Transverse colon (tissue), 4 donors: Measurements from ENCODE around the gene LARGE1. TPM values are rescaled to one million over a fixed set of nuclear protein-coding genes. Genes with fewer than 3 reads are reported as not detected.
A peak's percentile ranks its signal among the peaks of the same experiment; 100 is the strongest.

Source experiments
- DNase-seq: peaks from one replicate; pipeline ENCODE4 v3.0.0-alpha.2; 2019
- H3K27ac ChIP-seq, 4 donors: fragments of 200-600 bp; sonication (generic); 2 replicates each; pipeline ENCODE4 v1.5.1; 2016 to 2018; ENCODE audit warnings: inconsistent platforms in 4 of 4
- H3K27me3 ChIP-seq: fragments of 200-600 bp; sonication (generic); 2 replicates; pipeline ENCODE4 v1.5.1; 2017; ENCODE audit warnings: inconsistent platforms
- H3K36me3 ChIP-seq, 4 donors: fragments of 200-600 bp; sonication (generic); 2 replicates each; pipeline ENCODE4 v1.5.1; 2017 to 2019; ENCODE audit warnings: inconsistent platforms in 4 of 4
- H3K4me1 ChIP-seq, 4 donors: fragments of 200-600 bp; sonication (generic); 2 replicates each; pipeline ENCODE4 v1.5.1; 2017 to 2020; ENCODE audit warnings: inconsistent platforms in 4 of 4
- H3K4me3 ChIP-seq, 4 donors: fragments of 200-600 bp; sonication (generic); 1 replicate in 1 of 4; 2 replicates in 3 of 4; pipeline versions ENCODE4 v1.5.1 to v1.6.1; 2017 to 2019; ENCODE audit warnings: inconsistent platforms in 4 of 4
- H3K9me3 ChIP-seq, 2 donors: fragments of 200-600 bp; sonication (generic); 2 replicates each; pipeline ENCODE4 v1.5.1; 2017 to 2019; ENCODE audit warnings: inconsistent platforms in 2 of 2
- CTCF ChIP-seq, 5 experiments: fragments of 200-600 bp in 3 of 5; fragments of 450-650 bp in 2 of 5; sonication (generic) in 3 of 5; IDR thresholded peaks; 1 replicate in 2 of 5; 2 replicates in 3 of 5; pipeline ENCODE4 v1.5.1; 2016 to 2017; ENCODE audit warnings: antibody characterized with exemption in 5 of 5, inconsistent platforms in 3 of 5, mild to moderate bottlenecking in 2 of 5, moderate library complexity in 1 of 5
- EP300 ChIP-seq: sonication (generic); formaldehyde crosslinking; IDR thresholded peaks from one replicate; pipeline ENCODE4 v1.6.1; 2017; ENCODE audit warnings: antibody characterized with exemption, low read depth
- POLR2A ChIP-seq: fragments of 450-650 bp; IDR thresholded peaks from one replicate; pipeline ENCODE4 v1.6.1; 2016; ENCODE audit warnings: antibody characterized with exemption, mild to moderate bottlenecking, moderate library complexity
- POLR2AphosphoS5 ChIP-seq, 3 donors: sonication (generic); formaldehyde crosslinking; IDR thresholded peaks; one replicate each; pipeline ENCODE4 v1.6.1; 2016; ENCODE audit warnings: antibody characterized with exemption in 3 of 3
- WGBS, 2 donors: methylation state at CpG; one replicate each; pipeline ENCODE4 v1.1.5; 2018; ENCODE audit warnings: low coverage in 1 of 2; 5-methylcytosine and 5-hydroxymethylcytosine counted together
- in situ Hi-C, 4 donors: fragments of 200-750 bp; cut with MboI; loops; one replicate each; pipeline versions ENCODE4 v1.15.0 to v1.15.1; 2017; ENCODE audit warnings: low sequenced_read_pairs in 3 of 4, low pct_ligation_motif_present in 1 of 4, low pct_unique_long_range_greater_than_20kb in 1 of 4
- intact Hi-C: fragments of 100-400 bp; cut with DNase I; formaldehyde crosslinking; loops from one replicate; pipeline ENCODE4 v1.15.1; 2023; ENCODE audit warnings: low total_unique reads
- total RNA-seq, 4 donors: library from RNA; depleted of rRNA; stranded (reverse); fragments of >200 nt; gene quantifications; one replicate each; pipeline ENCODE4 v1.1.0, GENCODE V29; 2016

Gene LARGE1
- total RNA-seq, 4 donors from 2014 or later = 46.5 to 304 (median 80.5) TPM

- TF ChIP-seq CTCF (IDR thresholded peaks at IDR 0.05) = no peak
- TF ChIP-seq POLR2AphosphoS5 (IDR thresholded peaks at IDR 0.05) = no peak
- no peak for TF ChIP-seq POLR2A
- TF ChIP-seq EP300 = no peak
- intact Hi-C loops (no loop called here), in situ Hi-C loops (no loop called here)
- Histone ChIP-seq H3K27ac (no peak overlapping the region), H3K36me3 (no peaks in the 10 kb centered on the region), H3K4me1 (peaks cover 0 to 15% (median 5%) of the 10 kb centered on the region in 4 donors), H3K4me3 (no peak overlapping the region), H3K9me3 (no peaks in the 10 kb centered on the region), H3K27me3 (no peaks in the 10 kb centered on the region)
- DNase-seq = peak; percentile 41
- WGBS, 2 donors = 72 to 77% methylated on average over 3 to 6 of the region's 6 CpGs
Measured at GRCh38 chr22:33842421-33843094, 77.7 kb downstream of the LARGE1 start.

GRCh38 chr22:33842006-33842354 is 78.3 kb downstream of the LARGE1 start:
- Histone ChIP-seq H3K4me1 (peaks cover 0 to 15% (median 5%) of the 10 kb centered on the region in 4 donors), H3K9me3 (no peaks in the 10 kb centered on the region), H3K4me3 (no peak overlapping the region), H3K27me3 (no peaks in the 10 kb centered on the region), H3K36me3 (no peaks in the 10 kb centered on the region), H3K27ac (peak overlapping the region in 1 of 4 donors; percentile 28)
- TF ChIP-seq POLR2A (no peak), POLR2AphosphoS5 (IDR thresholded peaks at IDR 0.05) (no peak), EP300 (no peak), CTCF (IDR thresholded peaks at IDR 0.05) (no peak)
- 86 to 89% methylated on average over 12 of the region's 12 CpGs for WGBS, 2 donors
- no peak for DNase-seq
- in situ Hi-C loops (no loop called here), intact Hi-C loops (no loop called here)

DNA sequence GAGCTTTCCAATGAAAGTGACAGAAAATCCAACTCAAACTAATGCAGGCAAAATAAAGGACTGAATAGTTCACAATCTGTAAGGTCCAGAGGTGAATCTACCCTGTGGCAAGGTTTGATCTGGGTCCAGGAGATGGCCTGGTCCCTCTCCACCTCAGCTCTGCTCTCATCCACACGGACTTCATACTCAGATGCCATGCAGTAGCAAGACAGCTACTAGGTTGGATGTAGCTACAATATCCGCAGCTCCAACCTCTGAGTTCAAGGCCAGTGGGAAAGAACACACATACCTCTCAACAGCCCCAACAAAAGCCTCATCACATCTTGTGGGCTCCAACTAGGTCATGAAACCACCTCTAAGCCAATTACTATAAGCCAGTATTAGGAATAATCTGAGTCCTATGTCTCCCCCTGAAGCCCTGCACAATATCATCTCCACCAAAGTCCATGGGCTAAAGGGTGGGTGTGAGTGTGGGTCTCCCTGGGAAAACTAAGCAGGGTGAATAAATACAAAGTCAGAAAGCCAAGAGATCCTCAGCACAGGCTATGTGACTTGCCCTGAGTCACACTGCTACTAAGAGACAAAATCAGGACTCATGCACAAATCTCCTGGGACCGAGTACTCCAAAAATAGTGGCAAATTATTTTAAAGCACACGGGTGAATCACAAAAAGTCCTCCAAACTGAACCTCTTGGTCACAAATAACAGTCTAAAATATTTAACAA is 78.8 kb downstream of the LARGE1 start:
- Histone ChIP-seq H3K36me3 (no peaks in the 10 kb centered on the region), H3K4me3 (no peak overlapping the region), H3K9me3 (no peaks in the 10 kb centered on the region), H3K4me1 (peaks cover under 1 to 16% (median 8%) of the 10 kb centered on the region in 4 donors), H3K27me3 (no peaks in the 10 kb centered on the region), H3K27ac (peak overlapping the region in 1 of 4 donors; percentile 28)
- no peak for DNase-seq
- intact Hi-C loops = no loop called here
- TF ChIP-seq CTCF (IDR thresholded peaks at IDR 0.05) = no peak
- TF ChIP-seq POLR2AphosphoS5 (IDR thresholded peaks at IDR 0.05) = no peak
- TF ChIP-seq EP300 = no peak
- no peak for TF ChIP-seq POLR2A
- WGBS, 2 donors = 63 to 85% methylated on average over 2 to 4 of the region's 4 CpGs
- in situ Hi-C loops = no loop called here

DNA sequence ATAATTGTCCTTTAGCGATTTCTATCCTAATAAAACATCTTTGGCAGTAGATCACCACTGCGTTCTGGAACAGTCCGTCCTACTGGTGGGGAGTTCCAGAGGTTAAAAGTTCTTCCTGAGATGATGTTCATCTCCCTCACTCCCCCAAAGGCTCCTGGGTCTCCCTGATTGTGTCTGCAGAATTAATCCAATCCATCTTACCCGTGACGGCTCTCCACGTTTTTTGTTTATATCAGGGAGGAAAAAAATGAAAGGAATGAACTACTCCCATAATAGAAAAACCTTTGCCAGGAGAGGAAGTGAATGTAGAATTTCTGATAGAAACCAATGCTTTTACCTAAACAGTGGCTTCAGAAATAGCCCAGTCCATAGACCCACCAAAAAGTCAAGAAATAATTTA is 81.6 kb downstream of the LARGE1 start:
- Histone ChIP-seq H3K4me1 (peaks cover 20 to 35% (median 27%) of the 10 kb centered on the region in 4 donors), H3K36me3 (no peaks in the 10 kb centered on the region), H3K9me3 (no peaks in the 10 kb centered on the region), H3K4me3 (no peak overlapping the region), H3K27me3 (no peaks in the 10 kb centered on the region), H3K27ac (no peak overlapping the region)
- intact Hi-C loops (no loop called here), in situ Hi-C loops (no loop called here)
- no peak for DNase-seq
- TF ChIP-seq EP300 (no peak), POLR2A (no peak), CTCF (IDR thresholded peaks at IDR 0.05) (no peak), POLR2AphosphoS5 (IDR thresholded peaks at IDR 0.05) (no peak)
- 69 to 71% methylated on average over 6 of the region's 6 CpGs for WGBS, 2 donors
